ENCODE results near the gene VCL.

DNA sequence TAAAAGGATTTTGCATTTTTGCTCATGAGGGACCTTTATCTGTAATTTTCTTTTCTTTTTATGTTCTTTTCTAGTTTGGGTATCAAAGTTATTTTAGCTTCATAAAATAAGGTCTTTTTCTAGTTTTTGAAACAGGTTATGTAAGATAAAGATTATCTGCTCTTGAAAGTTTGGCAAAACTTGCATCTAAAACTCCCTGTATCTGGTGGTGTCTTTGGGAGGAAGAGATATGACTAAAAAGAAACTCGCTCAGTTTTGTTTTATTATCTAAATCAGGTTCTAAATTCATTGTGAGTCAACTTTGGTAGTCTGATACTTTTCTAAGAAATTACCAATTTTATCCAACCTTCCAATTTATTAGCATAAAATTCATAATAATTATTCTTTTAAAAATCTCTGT is 55.1 kb downstream of the VCL start:
- TF ChIP-seq, protein P1, sequence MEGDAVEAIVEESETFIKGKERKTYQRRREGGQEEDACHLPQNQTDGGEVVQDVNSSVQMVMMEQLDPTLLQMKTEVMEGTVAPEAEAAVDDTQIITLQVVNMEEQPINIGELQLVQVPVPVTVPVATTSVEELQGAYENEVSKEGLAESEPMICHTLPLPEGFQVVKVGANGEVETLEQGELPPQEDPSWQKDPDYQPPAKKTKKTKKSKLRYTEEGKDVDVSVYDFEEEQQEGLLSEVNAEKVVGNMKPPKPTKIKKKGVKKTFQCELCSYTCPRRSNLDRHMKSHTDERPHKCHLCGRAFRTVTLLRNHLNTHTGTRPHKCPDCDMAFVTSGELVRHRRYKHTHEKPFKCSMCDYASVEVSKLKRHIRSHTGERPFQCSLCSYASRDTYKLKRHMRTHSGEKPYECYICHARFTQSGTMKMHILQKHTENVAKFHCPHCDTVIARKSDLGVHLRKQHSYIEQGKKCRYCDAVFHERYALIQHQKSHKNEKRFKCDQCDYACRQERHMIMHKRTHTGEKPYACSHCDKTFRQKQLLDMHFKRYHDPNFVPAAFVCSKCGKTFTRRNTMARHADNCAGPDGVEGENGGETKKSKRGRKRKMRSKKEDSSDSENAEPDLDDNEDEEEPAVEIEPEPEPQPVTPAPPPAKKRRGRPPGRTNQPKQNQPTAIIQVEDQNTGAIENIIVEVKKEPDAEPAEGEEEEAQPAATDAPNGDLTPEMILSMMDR (IDR thresholded peaks at IDR 0.05) = no peak
- TF ChIP-seq EP300 (IDR thresholded peaks at IDR 0.05) = no peak
